ENCODE measurements around the gene ANXA1.

ANXA1 gene

GRCh38 chr9:73138516-73138915, 13.1 kb upstream of the ANXA1 start:
- FAIRE-seq, result no peak

- FAIRE-seq, result no peak
Measured at GRCh38 chr9:73141282-73141681, 10.4 kb upstream of the ANXA1 start.

- no peak for FAIRE-seq
Measured at GRCh38 chr9:73143711-73144328, 7.8 kb upstream of the ANXA1 start.

GRCh38 chr9:73146111-73146815, 5.4 kb upstream of the ANXA1 start:
- FAIRE-seq, result no peak

- no peak for FAIRE-seq
Measured at GRCh38 chr9:73148447-73148937, 3.2 kb upstream of the ANXA1 start.

- FAIRE-seq, result peak; percentile 94
Measured at GRCh38 chr9:73149371-73150067, 2.1 kb upstream of the ANXA1 start.

- no peak for FAIRE-seq
Measured at GRCh38 chr9:73152543-73152844, 829 bp downstream of the ANXA1 start.

GRCh38 chr9:73152953-73153352, 1.3 kb downstream of the ANXA1 start:
- FAIRE-seq, result no peak

- FAIRE-seq, result no peak
Measured at GRCh38 chr9:73153793-73154227, 2.1 kb downstream of the ANXA1 start.

GRCh38 chr9:73154271-73154670, 2.6 kb downstream of the ANXA1 start:
- FAIRE-seq, result no peak

GRCh38 chr9:73154722-73155121, 3.1 kb downstream of the ANXA1 start:
- FAIRE-seq, result no peak

GRCh38 chr9:73155377-73155776, 3.7 kb downstream of the ANXA1 start:
- no peak for FAIRE-seq

- no peak for FAIRE-seq
Measured at GRCh38 chr9:73155968-73156864, 4.6 kb downstream of the ANXA1 start.

- no peak for FAIRE-seq
Measured at GRCh38 chr9:73156865-73157187, 5.2 kb downstream of the ANXA1 start.

GRCh38 chr9:73157811-73158210, 6.1 kb downstream of the ANXA1 start:
- no peak for FAIRE-seq

- FAIRE-seq, result no peak
Measured at GRCh38 chr9:73158723-73159122, 7.1 kb downstream of the ANXA1 start.

GRCh38 chr9:73160868-73161267, 9.2 kb downstream of the ANXA1 start:
- no peak for FAIRE-seq

GRCh38 chr9:73162987-73163768, 11.5 kb downstream of the ANXA1 start:
- no peak for FAIRE-seq

GRCh38 chr9:73165911-73166310, 14.2 kb downstream of the ANXA1 start:
- no peak for FAIRE-seq

GRCh38 chr9:73166468-73166867, 14.8 kb downstream of the ANXA1 start:
- FAIRE-seq, result no peak

- peak; percentile 83 for FAIRE-seq
Measured at GRCh38 chr9:73167614-73168013, 15.9 kb downstream of the ANXA1 start.

- FAIRE-seq, result no peak
Measured at GRCh38 chr9:73168298-73168934, 16.8 kb downstream of the ANXA1 start.

Data from islet of Langerhans (tissue), 1 donor.